ENCODE data around the gene RASGRF1.

DNA sequence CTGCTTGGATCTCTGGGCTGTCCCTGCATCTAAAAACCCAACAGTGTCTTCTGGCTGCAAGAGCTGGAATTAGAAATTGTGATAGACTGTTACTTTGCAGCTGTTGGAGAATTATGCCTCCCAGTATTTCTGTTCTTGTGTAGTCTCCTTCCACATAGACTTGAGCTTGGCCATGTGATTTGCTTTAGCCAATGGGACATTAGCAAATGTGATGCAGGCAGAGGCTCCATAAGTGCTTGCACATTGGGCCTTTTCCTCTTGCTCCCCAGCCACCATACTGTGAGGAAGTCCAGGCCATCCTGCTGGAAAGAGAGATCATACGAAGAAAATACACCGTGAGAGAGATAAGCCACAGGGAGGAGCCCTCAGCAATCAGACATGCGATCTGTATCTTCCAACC is 33.8 kb upstream of the RASGRF1 start:
- TF ChIP-seq, protein P1, sequence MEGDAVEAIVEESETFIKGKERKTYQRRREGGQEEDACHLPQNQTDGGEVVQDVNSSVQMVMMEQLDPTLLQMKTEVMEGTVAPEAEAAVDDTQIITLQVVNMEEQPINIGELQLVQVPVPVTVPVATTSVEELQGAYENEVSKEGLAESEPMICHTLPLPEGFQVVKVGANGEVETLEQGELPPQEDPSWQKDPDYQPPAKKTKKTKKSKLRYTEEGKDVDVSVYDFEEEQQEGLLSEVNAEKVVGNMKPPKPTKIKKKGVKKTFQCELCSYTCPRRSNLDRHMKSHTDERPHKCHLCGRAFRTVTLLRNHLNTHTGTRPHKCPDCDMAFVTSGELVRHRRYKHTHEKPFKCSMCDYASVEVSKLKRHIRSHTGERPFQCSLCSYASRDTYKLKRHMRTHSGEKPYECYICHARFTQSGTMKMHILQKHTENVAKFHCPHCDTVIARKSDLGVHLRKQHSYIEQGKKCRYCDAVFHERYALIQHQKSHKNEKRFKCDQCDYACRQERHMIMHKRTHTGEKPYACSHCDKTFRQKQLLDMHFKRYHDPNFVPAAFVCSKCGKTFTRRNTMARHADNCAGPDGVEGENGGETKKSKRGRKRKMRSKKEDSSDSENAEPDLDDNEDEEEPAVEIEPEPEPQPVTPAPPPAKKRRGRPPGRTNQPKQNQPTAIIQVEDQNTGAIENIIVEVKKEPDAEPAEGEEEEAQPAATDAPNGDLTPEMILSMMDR (conservative IDR thresholded peaks at IDR 0.05; ENCODE audit: low read length): no peak
- TF ChIP-seq EZH2phosphoT487 (IDR thresholded peaks at IDR 0.05; ENCODE audit: borderline replicate concordance, low read depth, low read length): no peak

All from OCI-LY7 (cell line).